ENCODE results near the gene LRRC8C. TPM values are rescaled to one million over a fixed set of nuclear protein-coding genes. Genes with fewer than 3 reads are reported as not detected.

The LRRC8C gene
- total and polyA plus RNA-seq, 10 of the 15 experiments (the other 5 are each of a cell fraction or from before 2014, with no cell fraction given): 2.3 to 16.3 (median 10.8) TPM

DNA sequence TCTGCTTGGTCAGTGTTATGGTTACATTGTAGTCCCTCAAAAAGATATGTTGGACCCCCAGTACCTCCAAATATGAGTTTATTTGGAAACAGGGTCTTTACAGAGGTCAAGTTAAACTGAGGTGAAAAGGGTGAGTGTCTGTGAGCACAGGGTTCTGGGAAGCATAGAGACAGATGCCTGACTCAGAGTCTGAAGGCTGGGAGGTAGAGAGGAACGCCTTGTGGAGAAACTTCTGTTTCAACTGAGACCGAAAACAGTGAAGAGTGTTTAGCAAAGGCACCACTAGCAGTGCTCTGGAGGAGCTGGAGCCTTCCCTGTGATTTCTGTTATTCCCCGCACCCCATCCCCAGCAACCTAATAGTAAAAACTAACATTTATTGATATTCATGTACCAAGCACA lies 122.7 kb downstream of the LRRC8C start:
- ChIA-PET RAD21 (ENCODE audit: unreplicated experiment) (interaction anchor here (16.6 kb wide), 1 partner anchor 123 kb away, joined by 302 read pairs; the partner anchor contains the start of gene LRRC8C), CTCF (interaction anchor here (0.6 to 15.8 kb wide), 6 partner anchors 20 to 236 kb away, joined by 3 to 369 read pairs (median 4); partner anchors contain the start of gene LRRC8C), SMC1A (ENCODE audit: uncharacterized antibody, unreplicated experiment) (interaction anchor here (0.7 to 18.1 kb wide), 2 partner anchors 90 to 123 kb away, joined by 3 to 391 read pairs; partner anchors contain the start of gene LRRC8C), POLR2A (no interaction called here)
- in situ Hi-C loops (cut with MboI): loop anchor here (5.0 kb wide), 1 partner anchor 128 kb away; no protein-coding TSS in a partner anchor
- TF ChIP-seq NRF1 (conservative IDR thresholded peaks at IDR 0.05; ENCODE audit: low read depth, low read length) (no peak), MYB (IDR thresholded peaks at IDR 0.05; ENCODE audit: borderline replicate concordance, low read depth, low read length) (no peak), MEF2B (IDR thresholded peaks at IDR 0.05; ENCODE audit: partially characterized antibody, poor library complexity, severe bottlenecking) (no peak), NFYB (IDR thresholded peaks at IDR 0.05; ENCODE audit: insufficient read depth, low read depth, low read length) (no peak), ATF7 (IDR thresholded peaks at IDR 0.05; ENCODE audit: low read depth) (no peak)
- TF ChIP-seq, protein P1, sequence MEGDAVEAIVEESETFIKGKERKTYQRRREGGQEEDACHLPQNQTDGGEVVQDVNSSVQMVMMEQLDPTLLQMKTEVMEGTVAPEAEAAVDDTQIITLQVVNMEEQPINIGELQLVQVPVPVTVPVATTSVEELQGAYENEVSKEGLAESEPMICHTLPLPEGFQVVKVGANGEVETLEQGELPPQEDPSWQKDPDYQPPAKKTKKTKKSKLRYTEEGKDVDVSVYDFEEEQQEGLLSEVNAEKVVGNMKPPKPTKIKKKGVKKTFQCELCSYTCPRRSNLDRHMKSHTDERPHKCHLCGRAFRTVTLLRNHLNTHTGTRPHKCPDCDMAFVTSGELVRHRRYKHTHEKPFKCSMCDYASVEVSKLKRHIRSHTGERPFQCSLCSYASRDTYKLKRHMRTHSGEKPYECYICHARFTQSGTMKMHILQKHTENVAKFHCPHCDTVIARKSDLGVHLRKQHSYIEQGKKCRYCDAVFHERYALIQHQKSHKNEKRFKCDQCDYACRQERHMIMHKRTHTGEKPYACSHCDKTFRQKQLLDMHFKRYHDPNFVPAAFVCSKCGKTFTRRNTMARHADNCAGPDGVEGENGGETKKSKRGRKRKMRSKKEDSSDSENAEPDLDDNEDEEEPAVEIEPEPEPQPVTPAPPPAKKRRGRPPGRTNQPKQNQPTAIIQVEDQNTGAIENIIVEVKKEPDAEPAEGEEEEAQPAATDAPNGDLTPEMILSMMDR (IDR thresholded peaks at IDR 0.05 in 2 of 3, conservative IDR thresholded peaks at IDR 0.05 in 1 of 3; ENCODE audit: control insufficient read depth in 2 of 3, extremely low read depth in 1 of 3, insufficient read depth in 1 of 3, low read depth in 3 of 3, low read length in 3 of 3): no peak
- no peak for DNase-seq (ENCODE audit: low read depth, low spot score)
- ATAC-seq: no peak
- Histone ChIP-seq H2AFZ (ENCODE audit: control insufficient read depth, low read depth, low read length) (no peak overlapping the region), H3K4me3 (no peak overlapping the region), H4K20me1 (ENCODE audit: control insufficient read depth, insufficient read depth) (no peaks in the 10 kb centered on the region), H3K36me3 (ENCODE audit: control insufficient read depth in 2 of 2, insufficient read depth in 2 of 2, low read length in 1 of 2) (no peaks in the 10 kb centered on the region), H3K4me1 (ENCODE audit: control insufficient read depth, insufficient read depth, low read length) (peaks cover 6% of the 10 kb centered on the region; the same call in 1 of the 2 replicates), H3K9me3 (replicated peaks; ENCODE audit: control insufficient read depth, insufficient read depth, low read length) (no peaks in the 10 kb centered on the region), H3K4me2 (ENCODE audit: control insufficient read depth, insufficient read depth) (no peak overlapping the region), H3K27me3 (replicated peaks in 1 of 2; ENCODE audit: control insufficient read depth in 2 of 2, insufficient read depth in 2 of 2, low read length in 1 of 2) (no peaks in the 10 kb centered on the region), H3K27ac (ENCODE audit: control insufficient read depth, insufficient read depth) (no peak overlapping the region), H3K9ac (ENCODE audit: control insufficient read depth, insufficient read depth, low read length) (no peak overlapping the region), H3K79me2 (ENCODE audit: control insufficient read depth, insufficient read depth, low read length) (no peaks in the 10 kb centered on the region)
- intact Hi-C loops (cut with micrococcal nuclease; ENCODE audit: unreplicated experiment): no loop called here
- no TSS peak for BruUV-seq (replicated peaks)
- WGBS (ENCODE audit: insufficient coverage, insufficient replicate concordance, low lambda C conversion rate, missing lambda C conversion rate): 63% methylated on average over 3 of the region's 3 CpGs
- no peak for FAIRE-seq
